ENCODE data around the gene NEGR1.

DNA sequence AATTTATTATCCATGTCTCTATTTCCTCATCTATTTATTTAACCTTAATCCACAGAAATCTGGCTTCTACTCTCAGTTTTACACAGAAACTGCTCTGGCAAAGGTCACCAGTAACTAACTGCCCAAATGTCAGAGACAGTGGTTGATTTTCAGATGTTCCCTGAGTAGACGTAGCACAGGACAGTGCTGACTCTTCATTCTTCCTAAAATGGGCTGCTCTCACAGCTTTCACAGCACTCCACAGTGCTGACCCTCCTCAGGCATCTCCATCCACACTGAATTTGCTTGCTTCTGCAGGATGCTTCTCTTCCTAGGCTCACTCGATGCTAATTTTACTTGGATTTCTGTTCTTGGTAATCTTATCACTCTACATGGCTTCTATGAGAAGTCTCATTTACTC lies 693.3 kb downstream of the NEGR1 start:
- TF ChIP-seq, protein P1, sequence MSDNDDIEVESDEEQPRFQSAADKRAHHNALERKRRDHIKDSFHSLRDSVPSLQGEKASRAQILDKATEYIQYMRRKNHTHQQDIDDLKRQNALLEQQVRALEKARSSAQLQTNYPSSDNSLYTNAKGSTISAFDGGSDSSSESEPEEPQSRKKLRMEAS (IDR thresholded peaks at IDR 0.05; ENCODE audit: insufficient read depth, insufficient read length), result no peak
- TF ChIP-seq, protein P2, sequence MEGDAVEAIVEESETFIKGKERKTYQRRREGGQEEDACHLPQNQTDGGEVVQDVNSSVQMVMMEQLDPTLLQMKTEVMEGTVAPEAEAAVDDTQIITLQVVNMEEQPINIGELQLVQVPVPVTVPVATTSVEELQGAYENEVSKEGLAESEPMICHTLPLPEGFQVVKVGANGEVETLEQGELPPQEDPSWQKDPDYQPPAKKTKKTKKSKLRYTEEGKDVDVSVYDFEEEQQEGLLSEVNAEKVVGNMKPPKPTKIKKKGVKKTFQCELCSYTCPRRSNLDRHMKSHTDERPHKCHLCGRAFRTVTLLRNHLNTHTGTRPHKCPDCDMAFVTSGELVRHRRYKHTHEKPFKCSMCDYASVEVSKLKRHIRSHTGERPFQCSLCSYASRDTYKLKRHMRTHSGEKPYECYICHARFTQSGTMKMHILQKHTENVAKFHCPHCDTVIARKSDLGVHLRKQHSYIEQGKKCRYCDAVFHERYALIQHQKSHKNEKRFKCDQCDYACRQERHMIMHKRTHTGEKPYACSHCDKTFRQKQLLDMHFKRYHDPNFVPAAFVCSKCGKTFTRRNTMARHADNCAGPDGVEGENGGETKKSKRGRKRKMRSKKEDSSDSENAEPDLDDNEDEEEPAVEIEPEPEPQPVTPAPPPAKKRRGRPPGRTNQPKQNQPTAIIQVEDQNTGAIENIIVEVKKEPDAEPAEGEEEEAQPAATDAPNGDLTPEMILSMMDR (IDR thresholded peaks at IDR 0.05; ENCODE audit: extremely low read depth in 1 of 2, insufficient read depth in 1 of 2, low read depth in 1 of 2, low read length in 2 of 2), result no peak
- TF ChIP-seq JUN (IDR thresholded peaks at IDR 0.05; ENCODE audit: borderline replicate concordance, insufficient read depth, insufficient read length, low read depth), result no peak
- TF ChIP-seq POLR2A (IDR thresholded peaks at IDR 0.05; ENCODE audit: low read depth, low read length), result no peak
- TF ChIP-seq EZH2 (IDR thresholded peaks at IDR 0.05; ENCODE audit: borderline replicate concordance, low read depth, low read length, severe bottlenecking), result no peak
- TF ChIP-seq POLR2AphosphoS5 (IDR thresholded peaks at IDR 0.05; ENCODE audit: insufficient read depth, low read depth, low read length), result no peak
- TF ChIP-seq MYC (IDR thresholded peaks at IDR 0.05; ENCODE audit: low read depth, low read length), result no peak
- no peak for TF ChIP-seq FOS (IDR thresholded peaks at IDR 0.05; ENCODE audit: borderline replicate concordance, insufficient read depth, low read length)
- TF ChIP-seq GATA2 (IDR thresholded peaks at IDR 0.05; ENCODE audit: insufficient read depth, insufficient read length, low read depth, low read length), result no peak
